SK-N-MC (cell line): ENCODE measurements around the gene HNRNPK.

Experiments
- EZH2 ChIP-seq: fragments of 200-600 bp; sonication (generic); IDR thresholded peaks from one replicate; pipeline ENCODE4 v1.6.1; 2017; ENCODE audit warnings: antibody characterized with exemption
- POLR2AphosphoS5 ChIP-seq: IDR thresholded peaks from 2 replicates; pipeline ENCODE4 v1.6.1; 2012; ENCODE audit warnings: mild to moderate bottlenecking, low read depth, low read length, borderline replicate concordance

DNA sequence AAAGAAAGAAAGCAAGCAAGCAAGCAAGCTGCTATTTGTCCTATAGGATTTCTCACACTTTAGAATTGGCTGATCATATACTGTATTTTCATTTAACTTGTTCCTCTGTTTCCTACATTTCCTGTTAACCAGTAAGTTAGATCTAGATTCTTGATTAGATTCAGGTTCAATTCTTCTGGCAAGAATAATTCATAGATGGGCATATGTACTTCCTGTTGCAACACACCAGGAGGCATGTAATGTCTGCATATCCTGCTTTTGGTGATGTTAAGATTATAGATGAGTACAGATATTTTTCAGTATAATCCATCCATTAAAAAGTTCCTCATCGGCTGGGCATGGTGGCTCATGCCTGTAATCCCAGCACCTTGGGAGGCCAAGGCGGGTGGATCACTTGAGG is 48.0 kb downstream of the HNRNPK start:
- TF ChIP-seq POLR2AphosphoS5: no peak
- no peak for TF ChIP-seq EZH2
